NT2/D1 (cell line): Measurements from ENCODE around the gene RB1.

Source experiments
- SUZ12 ChIP-seq: IDR thresholded peaks from 2 replicates; pipeline ENCODE4 v1.6.1; 2011; ENCODE audit not compliant: insufficient read length, insufficient read depth; ENCODE audit errors: extremely low read depth
- ZNF274 ChIP-seq: IDR thresholded peaks from 2 replicates; pipeline ENCODE4 v1.6.1; 2011; ENCODE audit warnings: mild to moderate bottlenecking, low read depth, low read length

DNA sequence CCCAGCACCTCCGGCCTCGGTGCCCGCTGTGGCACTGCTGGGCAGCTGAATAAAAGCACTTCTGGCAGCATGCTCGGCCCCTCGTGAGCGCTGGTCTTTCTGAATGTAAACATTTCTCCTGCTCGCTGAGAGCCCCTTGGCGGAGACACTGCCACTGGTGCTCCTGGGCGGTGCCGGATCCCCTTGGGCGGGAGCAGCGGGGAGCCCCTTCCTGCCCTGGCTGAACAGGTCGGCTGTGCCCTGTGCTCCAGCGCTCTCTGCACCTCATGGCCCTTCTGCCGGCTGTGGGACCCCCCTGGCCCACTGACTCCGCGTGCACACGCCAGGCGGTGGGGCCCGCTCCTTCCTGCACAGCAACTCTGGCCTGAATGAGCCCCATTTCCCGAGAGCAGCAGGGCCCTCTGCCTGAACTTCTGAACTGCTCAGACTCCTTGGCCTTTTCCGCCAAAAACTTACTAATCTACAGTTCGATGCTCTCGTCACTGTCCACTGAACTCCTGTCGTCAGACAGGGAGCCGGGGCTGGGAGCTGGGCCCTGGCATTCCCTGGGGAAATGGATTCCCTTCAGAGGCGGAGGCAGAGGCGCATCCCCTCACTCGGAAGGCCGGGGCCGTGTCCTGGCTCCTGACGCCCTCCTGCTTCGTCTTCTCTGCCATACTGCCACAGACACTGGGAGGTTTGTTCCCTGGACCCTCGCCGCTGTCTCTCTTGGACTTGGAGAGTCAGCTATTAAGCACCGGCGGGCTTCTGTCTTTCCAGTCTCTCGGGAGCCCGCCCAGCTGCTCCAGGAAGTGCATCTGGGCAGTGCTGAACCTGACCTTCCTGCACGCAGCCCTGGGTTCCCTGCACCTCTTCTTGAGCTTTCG is 14.2 kb downstream of the RB1 start:
- TF ChIP-seq ZNF274 (no peak), SUZ12 (no peak)
